Stimulated activated CD8-positive, alpha-beta memory T cell treated with anti-CD3 and anti-CD28 coated beads, Interleukin-4, amount 100 ng/mL, for 1 hour (primary cell): ENCODE measurements around the gene SLC6A12.
"Not testable (repeated sequence)": the region's sequence is repeated elsewhere in the genome, so short reads cannot be mapped to it uniquely, and the experiment has no call there.

Experiments used
- DNase-seq, 2 donors: peaks; one replicate each; pipeline ENCODE4 v3.0.0-alpha.2; 2020; ENCODE audit warnings: low read depth in 2 of 2, low spot score in 1 of 2

SLC6A12 gene

DNA sequence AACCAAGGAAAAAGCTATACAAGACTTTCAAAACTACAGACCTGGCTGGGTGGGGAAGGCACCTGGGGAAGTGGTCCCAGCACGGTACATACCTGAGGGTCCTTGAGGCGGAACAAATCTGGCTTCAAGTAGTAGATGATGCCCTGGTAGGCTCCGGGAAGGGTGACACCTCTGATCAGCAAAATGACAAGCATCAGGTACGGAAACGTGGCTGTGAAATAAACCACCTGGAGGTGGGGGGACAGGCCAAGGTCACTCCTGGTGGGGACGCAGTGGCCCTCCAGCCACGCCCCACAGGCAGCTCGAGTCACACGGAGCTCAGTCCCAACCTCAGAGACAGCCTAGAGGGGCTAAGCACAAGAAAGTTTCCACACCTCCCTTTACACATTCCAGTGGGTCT is 15.3 kb downstream of the SLC6A12 start:
- DNase-seq = no peak

DNA sequence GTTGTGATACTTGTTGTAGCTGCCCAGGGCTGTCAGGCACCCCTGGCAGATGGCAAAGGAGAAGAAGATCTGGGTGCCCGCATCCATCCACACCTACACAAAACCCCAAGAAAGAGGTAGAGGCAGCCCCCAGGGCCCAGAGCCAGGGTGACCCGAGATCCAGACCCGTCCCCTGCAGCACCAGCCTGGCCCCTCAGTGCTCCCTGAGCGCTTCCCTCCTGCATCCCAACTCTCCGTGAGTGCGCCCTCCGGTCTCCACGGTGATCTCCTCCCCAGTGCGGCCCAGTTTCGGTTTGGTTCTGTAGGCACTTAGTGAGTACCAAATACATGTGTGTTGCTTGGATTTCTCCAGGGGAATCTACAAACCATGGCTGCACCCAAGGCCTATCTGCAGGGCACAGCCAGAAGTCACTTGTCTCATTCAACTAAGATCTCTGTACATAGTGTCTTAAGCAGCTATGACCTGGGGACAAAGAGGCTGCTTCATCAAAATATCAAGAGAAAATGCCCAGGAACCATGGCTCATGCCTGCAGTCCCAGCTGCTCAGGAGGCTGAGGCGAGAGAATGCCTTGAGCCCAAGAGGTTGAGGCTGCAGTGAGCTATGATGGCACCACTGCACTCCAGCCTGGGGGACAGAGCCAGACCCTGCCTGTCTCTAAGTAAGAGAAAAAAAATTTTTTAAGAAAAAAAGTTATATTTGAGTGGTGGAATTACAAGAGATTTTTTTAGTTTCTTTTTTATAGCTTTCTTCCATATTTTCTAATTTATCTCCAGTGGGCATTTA is 15.9 kb downstream of the SLC6A12 start:
- DNase-seq = no peak

DNA sequence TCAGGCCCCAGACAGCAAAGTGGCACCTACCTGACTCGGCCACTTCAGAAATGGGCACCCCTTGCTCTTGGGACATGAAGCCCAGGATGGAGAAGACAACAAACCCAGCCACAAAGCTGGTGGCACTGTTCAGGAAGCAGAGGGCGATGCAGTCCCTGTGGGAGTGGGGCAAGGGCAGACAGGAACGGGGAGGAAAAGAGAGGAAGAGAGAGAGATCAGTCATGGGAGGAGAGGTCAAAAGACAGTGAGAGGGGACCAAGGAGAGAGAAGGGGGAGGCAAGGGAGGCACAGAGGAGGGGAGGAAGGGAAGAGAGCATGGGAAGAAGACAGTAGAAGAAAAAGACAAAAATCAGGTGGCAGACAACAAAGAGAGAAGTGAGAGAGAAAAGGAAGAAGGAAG is 16.6 kb downstream of the SLC6A12 start:
- no peak for DNase-seq

DNA sequence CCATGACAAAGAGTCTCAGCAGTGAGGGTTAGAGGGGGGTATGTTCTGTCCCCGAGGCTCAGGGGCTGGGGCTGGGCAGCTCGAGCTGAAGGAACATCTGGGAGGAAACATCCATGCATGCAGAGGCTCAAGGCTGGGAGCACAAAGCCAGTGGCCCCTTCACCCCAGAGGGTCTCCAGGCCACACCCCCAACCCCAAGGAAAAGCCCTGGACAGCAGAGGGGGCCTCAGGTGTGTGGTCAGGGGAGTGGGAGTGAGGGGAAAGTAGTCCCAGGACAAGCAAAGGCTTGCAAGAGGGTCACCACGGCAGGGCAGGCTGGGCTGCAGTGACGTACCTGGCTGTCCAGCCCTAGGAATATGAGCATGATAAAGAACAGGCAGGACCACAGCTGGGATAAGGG is 17.5 kb downstream of the SLC6A12 start:
- DNase-seq = no peak

DNA sequence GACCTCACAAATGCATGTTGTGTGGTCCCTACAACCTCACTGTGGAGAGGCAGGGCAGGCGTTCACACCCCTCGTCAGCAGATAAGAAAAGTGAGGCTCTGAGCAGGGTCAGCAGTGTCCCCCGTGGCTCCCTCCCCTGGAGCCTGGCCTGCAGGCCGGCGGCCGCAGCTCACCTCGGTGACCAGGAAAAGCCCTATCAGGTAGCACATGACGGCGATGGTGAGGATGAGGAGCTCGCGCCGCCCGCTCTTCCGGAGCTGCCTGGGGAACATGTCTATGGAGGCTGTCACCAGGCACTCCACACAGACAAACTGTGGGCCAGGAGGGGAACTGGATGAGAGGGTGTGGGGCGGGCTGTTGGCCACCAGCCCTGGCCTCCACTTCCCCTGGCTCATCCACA is 18.0 kb downstream of the SLC6A12 start:
- DNase-seq = no peak

DNA sequence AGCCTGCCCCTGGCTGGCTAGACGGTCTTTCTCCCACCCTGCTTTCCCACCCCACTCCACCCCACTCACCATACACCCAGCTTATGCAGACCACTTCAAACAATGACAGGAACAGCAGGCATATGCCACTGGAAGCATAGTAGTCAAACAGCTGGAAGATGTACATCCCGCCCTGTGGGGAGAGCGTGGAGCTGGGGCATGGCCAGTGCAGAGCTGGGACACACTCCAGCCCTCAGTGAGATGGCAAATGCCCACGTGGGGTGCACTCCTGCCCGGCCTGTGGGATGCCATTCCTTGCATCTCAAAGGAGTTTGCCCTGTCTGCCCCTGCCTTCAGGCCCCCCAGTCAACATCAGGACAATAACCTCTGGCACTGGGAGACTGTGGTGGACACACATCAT is 18.8 kb downstream of the SLC6A12 start:
- DNase-seq = no peak

DNA sequence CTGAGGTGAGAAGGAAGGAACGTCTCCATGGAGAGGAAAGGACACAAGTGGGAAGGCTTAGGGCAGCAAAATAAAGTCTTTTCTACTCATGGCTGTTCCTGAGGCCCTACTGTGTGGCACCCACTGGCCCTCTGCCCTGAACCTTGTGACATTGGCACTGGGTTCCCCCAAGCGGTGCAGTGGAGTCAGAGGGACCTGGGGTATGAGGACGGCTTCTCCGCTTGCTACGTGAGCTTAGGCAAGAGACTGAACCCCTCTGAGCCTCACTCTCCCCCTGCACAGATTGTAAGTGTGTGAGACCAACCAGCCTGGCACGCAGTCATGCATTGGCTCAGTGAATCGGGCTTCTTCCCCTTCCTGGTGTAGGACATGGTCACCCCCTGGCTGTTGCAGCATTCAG is 19.7 kb downstream of the SLC6A12 start:
- DNase-seq = no peak

DNA sequence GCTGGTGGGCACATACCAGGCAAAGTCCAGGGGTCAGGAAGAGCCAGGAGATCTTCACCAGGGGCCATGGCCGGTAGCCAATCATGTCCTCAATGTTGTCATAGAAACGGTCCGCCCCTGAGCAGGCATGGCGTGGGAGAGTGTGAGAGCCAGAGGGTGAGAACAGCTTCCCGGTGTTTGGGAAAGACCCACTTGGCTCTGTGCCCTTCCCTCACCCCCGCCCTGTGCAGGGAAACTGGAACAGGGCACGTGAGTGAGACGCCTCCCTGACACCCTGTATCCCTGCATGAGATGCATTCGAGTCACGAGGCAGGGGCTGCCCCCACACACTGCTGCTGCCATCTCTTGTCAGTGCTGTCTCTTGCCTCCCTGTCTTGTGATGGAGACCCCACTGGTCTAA is 20.7 kb downstream of the SLC6A12 start:
- no peak for DNase-seq

DNA sequence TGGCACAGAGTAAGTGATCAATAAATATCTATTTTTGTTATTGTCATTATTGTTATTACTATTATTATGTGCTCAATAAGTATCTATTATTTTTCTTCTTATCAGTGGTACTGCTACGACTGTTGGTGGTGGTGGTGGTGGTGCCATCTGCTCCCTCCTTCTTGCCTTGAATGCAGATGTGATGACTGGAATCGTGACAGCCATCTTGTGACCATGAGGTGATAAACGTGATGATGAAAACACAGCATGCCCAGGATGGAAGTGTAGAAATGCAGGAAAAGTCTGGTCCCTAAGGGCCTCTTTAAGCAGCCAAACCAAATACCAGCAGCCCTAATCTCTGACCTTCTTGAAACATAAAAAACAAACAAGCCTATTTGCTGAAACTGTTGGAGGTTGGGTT is 22.4 kb downstream of the SLC6A12 start:
- no peak for DNase-seq

DNA sequence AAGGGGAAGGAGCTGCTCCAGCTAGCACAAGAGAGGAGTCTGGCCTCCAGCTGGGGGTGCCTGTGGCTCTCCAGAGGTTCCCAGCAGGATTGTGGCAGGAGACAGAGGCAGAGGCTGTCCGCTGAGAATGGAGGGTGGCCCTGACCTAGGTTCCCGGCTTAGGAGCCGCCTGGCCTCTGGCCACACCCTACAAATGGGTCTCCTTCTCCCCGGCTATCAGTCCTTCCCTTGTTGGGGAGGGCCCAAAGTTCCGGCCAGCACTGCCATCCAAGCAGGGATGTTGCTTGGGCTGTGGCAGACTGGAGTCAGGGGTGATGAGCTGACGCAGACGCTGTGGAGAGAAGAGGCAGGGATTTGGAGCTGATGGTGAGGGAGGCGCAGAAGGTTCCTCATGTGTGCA is 23.1 kb downstream of the SLC6A12 start:
- DNase-seq = no peak

DNA sequence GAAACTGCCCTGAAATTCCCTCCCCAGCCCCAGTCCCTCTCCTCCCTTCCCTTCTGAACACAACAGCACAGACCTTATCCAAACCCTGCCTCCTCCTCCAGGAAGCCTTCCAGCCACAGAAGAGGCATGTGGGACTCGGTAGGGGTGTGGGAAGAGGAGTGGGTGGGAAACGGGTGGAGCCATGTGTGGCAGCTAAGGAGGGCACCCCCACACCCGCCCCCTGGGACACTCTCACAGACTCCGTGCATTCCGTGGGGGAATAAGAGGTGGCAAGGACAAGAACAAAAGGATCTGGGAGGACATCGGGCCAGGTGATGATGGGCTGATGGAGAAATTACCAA is 24.4 kb downstream of the SLC6A12 start:
- DNase-seq = no peak

DNA sequence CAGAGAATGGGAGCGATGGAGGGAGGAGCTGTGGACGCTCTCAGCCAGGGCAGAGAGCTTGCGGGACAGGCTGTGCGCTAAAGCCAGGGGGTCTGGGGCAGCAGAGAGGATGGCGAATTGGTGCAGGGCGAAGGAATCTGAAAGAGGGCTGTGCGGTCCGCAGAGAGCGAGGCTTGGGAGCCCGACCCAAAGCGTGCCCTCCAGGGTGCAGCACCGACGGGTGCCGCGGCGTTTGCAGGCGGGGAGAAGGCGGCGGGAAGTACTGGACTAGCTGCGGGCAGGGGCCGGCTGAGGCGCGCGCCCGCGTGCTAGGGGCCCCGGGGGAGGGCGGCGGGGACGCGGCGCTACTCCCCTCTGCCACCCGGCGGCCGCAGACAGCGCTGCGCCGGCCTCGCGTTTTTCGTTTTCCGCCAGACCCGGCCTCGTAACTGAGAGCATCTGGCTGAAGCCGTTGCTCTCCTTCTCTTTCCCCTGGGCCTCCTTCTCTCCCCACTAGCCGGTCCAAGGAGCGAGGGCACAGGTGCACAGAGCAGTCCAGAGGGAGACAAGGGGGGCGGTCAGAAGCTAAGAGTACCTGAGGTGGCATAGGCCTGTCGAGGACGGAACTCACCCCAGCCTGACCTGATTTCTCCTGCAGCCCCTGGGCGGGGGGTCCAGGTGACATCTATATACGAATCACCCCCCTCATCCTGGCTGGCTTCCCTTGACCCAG is 24.9 kb downstream of the SLC6A12 start:
- no peak for DNase-seq

DNA sequence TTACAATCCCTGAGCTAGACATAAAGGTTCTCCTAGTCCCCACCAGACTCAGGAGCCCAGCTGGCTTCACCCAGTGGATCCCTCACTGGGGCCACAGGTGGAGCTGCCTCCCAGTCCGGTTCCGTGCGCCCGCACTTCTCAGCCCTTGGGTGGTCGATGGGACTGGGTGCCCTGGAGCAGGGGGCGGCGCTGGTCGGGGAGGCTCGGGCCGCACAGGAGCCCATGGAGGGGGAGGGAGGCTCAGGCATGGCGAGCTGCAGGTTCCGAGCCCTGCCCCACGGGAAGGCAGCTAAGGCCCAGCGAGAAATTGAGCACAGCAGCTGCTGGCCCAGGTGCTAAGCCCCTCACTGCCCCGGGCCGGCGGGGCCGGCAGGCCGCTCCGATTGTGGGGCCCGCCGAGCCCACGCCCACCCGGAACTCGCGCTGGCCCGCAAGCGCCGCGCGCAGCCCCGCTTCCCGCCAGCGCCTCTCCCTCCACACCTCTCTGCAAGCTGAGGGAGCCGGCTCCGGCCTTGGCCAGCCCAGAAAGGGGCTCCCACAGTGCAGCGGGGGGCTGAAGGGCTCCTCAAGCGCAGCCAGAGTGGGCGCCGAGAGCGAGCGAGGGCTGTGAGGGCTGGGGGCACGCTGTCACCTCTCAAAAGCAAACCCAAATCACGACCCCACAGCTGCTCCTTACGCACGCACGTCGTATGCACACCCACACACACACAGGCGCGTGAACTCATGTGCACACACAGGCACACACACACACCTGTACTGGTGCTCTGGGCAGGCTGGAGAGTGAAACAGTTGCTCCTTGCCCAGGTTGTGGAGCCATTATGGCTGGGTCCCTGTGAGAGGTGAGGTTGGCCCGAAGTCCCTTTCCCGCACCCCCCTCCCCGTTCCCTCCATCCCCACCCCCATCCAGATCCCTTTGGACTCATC is 25.7 kb downstream of the SLC6A12 start:
- not testable (repeated sequence) for DNase-seq

DNA sequence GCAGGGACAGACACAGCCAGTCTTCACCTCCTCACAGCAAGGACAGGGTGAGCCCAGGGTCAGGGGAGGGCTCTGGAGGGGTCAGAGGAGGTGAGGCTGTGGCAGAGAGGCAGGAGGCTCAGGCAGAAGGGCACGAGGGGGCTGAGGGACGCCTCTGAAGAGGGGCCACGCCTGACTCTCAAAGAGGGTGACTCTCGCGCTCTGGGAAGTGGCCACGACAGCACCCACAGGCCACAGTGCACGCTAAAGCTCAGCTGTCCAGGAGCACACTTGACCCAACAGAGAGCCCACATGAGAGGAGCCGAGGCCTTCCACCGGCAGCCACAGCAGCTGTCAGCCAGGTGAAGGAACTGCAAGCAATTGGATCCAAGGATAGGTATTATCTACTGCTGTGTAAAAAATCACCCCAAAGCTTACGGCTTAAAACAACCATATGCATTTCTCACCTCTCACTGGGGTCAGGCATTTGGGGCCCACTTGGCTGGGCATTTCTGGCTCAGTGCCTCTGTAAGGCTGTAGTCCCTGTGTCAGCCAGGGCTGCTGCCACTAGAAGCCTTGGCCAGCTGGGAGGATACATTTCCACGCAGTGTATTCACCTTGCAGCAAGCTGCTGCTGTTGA is 27.8 kb downstream of the SLC6A12 start:
- no peak for DNase-seq

DNA sequence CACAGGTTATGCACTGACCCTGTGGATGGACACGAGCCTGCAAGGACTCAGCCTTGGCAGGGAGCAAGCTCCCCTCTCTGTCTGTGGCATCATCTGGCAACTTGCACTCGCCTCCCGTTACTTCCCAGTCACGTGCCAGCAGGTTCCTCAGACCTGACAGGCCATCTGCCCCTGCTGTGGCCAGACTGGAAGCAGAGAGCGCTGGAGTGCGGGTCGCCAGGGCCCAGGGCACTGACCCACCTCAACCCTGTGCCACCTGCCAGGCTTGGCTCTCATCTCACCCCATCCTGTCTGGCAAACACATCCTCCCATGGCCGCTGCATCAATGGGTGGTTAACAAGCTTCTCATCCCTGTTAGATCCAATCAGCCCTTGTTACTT is 28.4 kb downstream of the SLC6A12 start:
- no peak for DNase-seq

DNA sequence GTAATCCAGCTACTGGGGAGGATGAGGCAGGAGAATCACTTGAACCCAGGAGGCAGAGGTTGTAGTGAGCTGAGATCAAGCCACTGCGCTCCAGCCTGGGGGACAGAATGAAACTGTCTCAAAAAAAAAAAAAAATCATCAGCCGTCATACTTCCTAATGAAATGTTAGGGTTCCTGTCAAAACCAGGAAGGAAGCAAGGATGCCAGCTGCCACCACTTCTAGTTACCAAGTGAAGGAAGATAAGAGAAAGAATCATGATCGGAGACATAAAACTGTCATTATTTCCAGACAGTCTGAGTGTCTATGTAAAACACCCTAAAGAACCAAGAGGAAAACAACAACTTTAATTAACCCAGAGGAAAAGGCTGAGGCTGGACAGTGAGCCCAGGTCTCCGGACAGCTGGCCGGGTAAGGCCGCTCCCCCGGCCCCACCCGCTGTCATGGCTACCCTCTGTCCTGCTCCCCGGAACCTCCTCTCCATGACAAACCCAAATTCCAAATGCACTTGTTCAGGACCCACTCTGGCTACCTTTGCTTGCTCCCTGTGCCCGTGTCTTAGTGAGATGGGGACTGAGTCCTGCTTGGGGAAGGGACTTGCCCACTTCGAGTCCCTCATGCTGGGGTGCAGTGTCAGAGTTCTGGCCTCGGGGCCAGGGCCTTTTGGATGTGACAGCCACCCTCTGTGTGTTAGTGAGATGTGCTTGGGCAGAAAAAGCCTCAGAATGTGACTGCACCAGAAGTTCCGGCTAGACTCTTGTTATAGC is 29.0 kb downstream of the SLC6A12 start:
- DNase-seq = no peak

DNA sequence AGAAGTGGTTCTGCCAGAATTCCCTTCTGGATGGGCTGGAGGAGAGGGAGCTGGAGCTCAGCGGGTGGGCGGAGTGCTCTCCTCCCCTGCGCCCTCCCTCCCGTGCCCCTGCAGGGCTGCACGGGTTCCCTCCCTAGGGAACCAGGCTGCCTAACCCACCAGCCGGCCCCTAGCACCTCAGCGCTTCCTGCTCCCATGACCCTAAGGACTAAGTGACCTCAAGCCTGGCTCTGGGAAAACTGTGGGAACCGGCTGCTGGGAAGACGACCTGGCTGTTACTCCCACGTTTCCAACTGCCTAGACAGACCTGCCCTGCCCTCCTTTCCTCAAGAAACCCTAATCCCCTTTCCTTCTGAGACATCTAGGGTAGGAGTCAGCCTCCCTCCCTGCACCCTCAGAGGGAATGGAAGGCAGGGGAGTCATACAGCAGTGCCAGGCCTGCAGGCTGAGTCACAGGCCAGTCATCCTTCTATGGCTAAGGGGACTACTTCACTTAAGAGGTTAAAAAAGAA is 31.5 kb downstream of the SLC6A12 start:
- DNase-seq = no peak

DNA sequence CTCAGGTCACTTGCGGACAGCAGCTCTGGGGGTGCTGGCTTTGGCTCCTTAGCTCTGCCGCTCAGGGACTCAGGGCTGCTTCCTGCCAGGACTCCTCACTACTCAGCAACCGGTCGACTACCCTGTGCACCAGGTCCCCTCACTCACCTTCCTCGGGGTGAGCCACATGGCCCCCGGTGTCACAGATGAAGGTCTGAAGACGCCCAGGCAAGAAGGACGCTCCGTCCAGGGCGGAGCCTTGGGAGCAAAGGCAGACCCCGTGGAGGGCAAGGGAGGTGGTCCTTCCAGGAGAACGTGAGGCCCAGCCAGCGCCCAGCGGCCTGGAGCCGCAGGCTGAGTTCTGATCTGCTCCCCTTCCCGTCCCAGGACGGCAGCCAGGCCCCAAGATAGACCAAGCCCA is 32.0 kb downstream of the SLC6A12 start:
- no peak for DNase-seq

DNA sequence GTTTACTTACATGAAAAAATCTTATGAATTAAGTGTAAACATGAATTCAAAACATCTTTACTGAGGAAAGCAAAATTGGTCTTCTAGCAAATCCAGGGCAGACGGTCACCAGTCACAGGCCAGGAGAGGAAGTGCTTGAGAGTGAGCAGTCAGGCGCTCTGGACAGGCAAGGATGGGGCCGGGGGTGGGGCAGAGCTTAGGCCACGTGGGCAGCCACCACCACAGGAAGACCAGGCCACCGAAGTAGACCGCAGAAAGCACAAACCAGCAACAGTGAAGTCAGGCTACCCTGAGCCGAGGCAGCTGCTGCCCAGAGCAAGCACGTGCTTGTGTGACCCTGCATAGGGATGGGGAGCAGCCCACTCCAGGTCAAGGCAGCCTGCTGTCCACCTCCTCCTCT is 33.5 kb downstream of the SLC6A12 start:
- DNase-seq = no peak

DNA sequence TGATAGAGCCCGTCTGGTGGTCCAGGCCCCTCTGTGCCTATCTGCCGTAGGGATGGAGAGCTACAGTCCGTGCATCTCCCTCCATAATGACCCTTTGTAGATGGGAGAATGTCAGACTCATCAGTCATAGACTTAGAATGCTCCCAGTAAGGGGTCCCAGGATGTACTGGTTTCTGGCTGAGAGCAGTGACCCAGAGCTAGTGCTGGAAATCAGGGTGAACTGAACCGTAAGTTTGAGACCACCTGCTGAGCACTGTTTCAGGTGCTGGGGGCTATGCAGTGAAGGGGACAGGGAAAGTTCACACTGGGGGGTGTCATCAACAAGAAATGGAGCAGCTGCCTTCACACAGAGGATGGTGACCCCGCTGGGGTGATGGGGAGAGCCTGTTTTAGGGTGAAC is 34.1 kb downstream of the SLC6A12 start:
- DNase-seq = no peak
